Thyroid gland (tissue), 4 donors: ENCODE data around the gene MAP6.

Experiments
- POLR2A ChIP-seq, 2 donors: fragments of 450-650 bp; IDR thresholded peaks; one replicate each; pipeline ENCODE4 v1.6.1; 2017; ENCODE audit warnings: antibody characterized with exemption in 2 of 2, mild to moderate bottlenecking in 2 of 2, moderate library complexity in 1 of 2
- TF ChIP-seq, protein P1 (sequence below), 6 experiments: fragments of 200-600 bp in 3 of 6; fragments of 450-650 bp in 3 of 6; sonication (generic) in 3 of 6; IDR thresholded peaks; one replicate each; pipeline ENCODE4 v1.5.1; 2016 to 2019; ENCODE audit warnings: antibody characterized with exemption in 6 of 6, mild to moderate bottlenecking in 2 of 6, inconsistent platforms in 1 of 6, moderate library complexity in 1 of 6

DNA sequence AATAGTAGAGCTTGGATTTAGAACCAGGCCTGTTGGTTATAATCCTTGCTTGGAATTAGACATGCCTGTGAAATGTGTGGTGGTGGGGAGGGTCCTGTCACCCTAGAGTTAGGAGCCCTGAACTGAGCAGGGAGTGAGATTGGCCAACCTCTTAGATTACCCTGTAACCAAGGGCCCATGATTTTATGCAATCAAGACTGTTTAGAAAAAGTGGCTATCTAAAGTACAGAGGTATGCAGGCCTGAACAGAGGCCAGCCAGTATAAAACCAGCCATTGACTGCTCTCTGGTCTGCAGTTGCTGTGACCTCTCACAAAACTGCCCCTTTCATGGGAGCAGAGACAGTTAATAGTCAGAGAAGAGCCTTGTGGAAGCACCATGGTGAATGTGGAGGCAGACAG, 70.6 kb downstream of the MAP6 start:
- TF ChIP-seq, protein P1, sequence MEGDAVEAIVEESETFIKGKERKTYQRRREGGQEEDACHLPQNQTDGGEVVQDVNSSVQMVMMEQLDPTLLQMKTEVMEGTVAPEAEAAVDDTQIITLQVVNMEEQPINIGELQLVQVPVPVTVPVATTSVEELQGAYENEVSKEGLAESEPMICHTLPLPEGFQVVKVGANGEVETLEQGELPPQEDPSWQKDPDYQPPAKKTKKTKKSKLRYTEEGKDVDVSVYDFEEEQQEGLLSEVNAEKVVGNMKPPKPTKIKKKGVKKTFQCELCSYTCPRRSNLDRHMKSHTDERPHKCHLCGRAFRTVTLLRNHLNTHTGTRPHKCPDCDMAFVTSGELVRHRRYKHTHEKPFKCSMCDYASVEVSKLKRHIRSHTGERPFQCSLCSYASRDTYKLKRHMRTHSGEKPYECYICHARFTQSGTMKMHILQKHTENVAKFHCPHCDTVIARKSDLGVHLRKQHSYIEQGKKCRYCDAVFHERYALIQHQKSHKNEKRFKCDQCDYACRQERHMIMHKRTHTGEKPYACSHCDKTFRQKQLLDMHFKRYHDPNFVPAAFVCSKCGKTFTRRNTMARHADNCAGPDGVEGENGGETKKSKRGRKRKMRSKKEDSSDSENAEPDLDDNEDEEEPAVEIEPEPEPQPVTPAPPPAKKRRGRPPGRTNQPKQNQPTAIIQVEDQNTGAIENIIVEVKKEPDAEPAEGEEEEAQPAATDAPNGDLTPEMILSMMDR (IDR thresholded peaks at IDR 0.05): no peak
- TF ChIP-seq POLR2A (IDR thresholded peaks at IDR 0.05): no peak
